ENCODE data around the gene HESX1.

Gene HESX1

DNA sequence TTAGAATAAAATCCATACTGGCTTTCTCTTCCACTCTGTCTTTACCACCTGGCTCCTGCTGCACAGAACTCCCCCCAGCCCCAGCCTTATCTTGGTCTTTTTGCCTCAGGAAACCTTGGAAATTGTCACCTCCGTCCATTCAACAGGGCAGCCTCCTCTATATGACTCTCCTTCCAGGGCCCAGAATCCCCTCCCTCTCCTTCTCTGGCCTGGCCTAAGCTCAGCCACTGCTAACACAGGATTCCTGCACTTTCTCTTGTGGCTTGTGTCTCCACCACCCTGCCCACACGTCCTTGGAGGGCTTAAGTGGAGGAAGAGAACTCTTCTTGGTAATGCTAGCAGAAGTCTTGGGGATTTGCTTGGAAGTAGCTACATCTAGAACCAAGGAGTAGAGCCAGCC is 33.1 kb downstream of the HESX1 start:
- DNase-seq, result no peak

DNA sequence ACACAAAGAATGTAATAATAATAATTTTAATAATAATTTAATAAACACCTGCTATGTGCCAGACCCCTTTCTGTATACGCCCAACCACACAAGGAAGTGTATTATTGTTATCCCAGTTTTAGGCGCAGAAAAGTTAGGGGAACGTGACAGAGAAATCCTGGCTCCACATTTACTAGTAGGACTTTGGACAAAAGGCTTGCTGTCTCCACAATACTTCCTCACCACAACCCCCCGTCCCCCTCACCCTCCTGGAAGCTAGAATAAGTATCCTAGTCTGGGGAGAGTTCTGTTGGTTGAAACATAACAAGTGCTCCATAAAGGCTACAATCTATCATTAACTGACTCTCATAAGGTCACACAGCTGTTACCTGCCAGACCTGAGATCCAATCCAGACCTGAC is 34.1 kb downstream of the HESX1 start:
- no peak for DNase-seq

DNA sequence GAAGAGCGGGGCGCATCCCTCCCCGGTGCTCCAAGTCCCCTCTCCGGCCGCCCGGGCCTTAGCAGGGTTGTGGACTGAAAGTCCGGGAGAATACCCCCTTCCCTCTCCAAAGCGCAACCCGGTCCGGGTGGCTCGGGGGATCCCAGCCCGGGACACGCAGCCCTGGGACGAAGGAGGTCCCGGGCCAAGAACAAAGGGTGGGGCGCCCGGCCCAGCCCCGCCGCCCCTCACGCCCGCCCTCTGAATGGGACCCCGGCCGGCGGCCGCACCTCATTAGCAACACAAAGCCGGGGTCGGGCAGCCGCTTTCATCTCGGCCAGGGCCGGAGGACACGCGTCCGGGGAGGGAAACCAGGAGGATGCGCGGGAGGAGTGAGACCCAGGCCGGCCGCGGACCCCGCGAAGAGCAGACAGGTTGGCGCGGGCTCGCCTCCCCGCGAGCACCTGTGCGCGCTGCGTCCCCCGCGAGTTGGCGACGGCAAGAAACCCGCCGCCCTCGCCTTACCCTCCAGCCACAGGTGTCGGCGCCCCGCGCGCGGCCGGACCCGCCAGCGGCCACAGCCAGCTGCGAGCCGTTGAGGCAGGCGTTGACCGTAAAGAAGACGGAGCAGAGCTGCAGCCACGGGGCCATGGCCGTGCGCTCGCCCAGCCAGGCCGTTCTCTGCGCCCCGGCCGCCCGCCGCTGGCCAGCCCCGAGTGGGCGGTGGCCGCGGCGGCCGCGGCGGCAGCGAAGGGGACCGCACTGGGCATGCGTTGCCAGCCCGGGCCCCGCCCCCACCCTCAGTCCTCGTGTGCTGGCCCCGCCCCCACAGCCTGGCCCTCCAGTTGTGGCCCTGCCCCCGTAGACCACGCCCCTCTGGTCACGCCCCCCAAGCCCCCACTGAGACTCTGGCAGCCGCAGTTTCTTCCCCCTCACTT is 34.9 kb downstream of the HESX1 start, which contains the start of gene IL17RD:
Gene IL17RD (minus strand): TSS at position 697 of the 917 bp plus-strand sequence. CDS start 67 bp downstream, at position 630.
- DNase-seq, result peak; percentile 80

DNA sequence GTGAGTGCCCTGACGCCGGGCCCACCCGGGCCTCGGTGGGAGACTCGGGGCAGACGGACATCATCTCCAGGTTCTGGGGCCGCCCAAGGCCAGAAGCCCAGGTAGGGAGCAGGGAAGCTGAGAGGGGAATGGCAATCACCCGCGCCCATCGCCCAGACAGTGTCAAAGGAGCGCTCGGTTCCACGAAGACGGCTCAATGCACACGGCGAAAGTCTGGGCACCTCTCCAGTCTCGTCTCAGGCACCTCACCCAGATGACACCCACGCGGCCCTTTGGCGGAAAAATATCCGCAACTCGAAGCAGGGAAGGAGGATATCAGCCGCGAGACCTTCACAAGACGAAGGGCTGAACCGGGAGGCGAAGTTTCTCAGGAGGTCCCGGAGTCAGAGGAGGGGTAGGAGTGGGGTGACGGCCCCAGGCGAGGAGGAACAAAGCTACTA is 35.5 kb downstream of the HESX1 start:
- DNase-seq, result peak; percentile 24

DNA sequence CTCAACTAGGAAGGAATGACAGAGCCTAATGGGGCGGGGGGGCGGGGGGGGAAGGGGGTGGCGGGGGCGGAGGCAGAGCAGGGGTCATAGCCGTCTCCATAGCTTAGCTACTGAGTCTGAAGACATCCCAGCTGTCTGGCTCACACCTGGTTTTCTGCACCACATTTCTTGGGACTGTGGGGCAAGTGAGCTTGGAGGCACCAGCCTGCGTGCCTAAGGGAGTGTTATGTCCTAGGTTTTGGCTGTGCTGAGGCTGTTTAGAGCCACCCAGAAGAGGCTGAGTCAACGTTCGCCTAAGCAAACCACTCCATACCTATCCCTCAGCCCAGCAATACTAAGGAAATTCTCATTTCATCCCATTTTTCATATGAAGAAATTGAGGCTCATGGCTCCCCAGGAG is 36.0 kb downstream of the HESX1 start:
- no peak for DNase-seq

GRCh38 chr3:57161915-57162314 is 37.9 kb downstream of the HESX1 start:
- no peak for DNase-seq

GRCh38 chr3:57160765-57161538 is 38.8 kb downstream of the HESX1 start:
- peak; percentile 61 for DNase-seq

DNA sequence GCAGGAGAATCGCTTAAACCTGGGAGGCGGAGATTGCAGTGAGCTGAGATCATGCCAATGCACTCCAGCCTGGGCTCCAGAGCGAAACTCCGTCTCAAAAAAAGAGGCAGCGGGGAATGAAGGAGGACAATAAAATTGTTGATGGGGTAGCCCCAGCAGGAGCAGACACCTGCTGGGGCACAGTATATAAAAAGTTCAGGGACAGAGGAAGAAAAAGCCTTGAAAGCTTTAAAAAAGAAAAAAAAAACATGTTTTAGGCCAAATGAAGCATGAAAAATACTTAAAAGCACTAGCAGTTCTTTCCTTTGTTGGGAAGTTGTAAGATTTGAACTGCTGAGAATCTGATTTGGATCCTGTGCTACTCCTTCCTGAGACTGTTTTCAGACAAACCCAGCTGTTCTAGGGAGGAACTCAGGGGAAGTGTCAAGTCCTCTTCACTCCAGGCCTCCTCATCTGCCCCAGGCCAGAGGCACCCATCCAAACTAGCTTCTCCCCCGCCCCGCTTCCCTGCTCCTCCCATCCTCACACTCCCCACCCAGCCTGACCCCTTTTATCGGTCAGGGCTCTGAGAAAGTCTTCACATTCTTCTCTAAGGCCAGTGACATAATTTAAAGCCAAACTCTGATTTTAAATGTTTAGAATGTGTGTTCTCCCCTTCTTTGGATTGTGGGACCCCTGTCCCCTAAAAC is 39.6 kb downstream of the HESX1 start:
- DNase-seq, result no peak

- DNase-seq, result no peak
Observed at GRCh38 chr3:57158813-57159738, 40.7 kb downstream of the HESX1 start.

- peak; percentile 21 for DNase-seq
Observed at GRCh38 chr3:57158325-57158724, 41.5 kb downstream of the HESX1 start.

- DNase-seq, result peak; percentile 20
Observed at GRCh38 chr3:57157545-57157944, 42.2 kb downstream of the HESX1 start.

DNA sequence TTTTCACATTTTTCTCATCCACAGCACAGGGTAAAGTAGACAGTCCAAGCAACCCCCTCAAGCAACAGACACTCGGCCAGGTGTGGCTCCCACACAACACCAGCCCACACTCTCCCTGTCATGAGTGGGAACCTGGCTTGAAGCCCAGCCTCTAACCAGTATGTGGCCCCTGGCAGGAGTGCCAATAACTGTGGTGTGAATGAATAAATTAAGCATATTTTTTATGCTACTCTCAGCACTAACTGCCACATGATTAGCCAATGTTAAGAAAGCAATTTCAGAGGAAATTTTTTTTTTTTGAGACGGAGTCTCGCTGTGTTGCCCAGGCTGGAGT is 44.5 kb downstream of the HESX1 start:
- DNase-seq, result no peak

DNA sequence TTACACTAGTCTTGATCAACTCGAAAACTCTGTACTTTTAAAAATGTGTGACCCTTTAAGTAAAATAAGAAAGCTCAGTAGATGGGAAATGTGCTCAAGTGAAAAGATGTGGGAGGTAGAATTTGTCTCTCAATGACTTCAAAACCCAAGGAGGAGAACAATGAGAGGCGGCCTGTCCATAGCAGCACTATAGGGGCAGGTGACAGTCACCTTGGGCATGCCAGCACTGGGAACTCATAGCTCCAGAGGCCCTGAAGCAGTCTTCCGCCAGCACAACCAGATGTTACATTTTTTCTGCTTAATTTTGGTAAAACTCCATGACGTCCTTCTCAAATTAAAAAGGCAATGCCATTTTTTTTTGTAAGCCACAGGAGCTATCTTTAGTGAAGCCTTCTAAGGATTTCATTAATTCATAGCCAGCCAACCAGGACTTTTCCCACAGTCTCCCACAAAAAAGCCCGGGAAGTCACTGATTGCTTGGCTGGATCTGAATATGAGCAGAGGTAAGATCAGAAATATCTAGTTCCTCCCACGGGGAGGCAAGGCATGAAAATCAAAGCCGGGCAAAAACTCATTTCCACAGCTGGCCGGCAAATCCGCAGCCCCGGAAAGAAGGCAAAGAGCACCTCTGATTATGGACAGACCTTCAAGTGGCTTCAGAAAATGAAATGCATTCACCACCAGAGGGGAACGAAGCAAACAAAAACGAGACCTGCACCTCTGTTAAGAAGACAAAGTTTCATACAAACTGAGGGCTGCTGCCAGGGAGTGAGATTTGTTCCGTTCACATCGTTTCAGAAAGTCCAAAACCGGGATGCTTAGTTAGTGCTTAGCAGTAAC is 45.1 kb downstream of the HESX1 start:
- no peak for DNase-seq

DNA sequence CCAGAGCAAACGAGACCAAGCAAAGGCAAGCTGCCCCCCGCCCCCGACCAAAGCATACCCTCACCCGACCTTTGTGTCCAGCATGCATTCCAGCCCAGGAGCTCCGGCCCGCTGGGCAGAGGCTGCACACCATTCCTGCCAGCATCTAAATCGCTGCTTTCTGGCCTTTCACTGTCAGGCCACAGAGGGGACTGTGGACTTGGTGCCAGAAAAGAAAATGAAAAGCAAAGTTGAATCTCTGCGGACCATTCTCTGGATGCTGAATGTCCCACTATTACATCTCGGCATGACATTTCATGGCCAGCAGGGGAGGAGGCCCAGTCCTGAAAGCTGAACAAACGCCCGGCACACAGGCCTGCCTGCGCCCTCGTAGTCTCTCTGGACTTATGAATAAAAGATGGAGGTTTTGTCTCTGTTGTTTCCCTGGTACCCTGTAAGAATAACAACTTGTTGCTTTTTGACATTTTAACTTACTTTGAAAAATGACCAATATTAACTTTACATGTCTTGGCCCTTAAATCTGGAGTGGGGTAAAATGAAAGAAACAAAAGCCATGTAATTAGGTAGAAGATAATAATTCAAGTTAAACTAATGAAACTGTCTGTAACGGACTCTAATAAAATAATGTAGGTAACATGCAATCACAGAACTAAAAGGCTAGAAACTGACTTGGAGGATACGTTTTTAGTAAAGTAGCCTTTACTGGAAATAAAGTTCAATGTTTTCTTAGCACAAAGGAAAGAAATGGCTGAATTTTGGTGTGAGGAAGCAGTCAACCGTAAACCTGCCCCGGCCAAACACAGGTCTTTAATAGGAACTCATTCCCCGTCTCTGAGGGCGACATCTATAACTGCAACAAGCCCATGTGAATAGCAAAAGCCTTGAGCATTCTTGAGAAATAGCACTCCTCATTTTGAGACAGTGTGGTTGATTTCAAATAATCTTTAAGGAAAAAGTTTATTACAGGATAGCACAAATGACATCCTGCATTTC is 47.3 kb downstream of the HESX1 start:
- no peak for DNase-seq

- DNase-seq, result no peak
Observed at GRCh38 chr3:57151749-57152148, 48.0 kb downstream of the HESX1 start.

- peak; percentile 74 for DNase-seq
Observed at GRCh38 chr3:57151021-57151449, 48.7 kb downstream of the HESX1 start.

GRCh38 chr3:57150113-57150581 is 49.6 kb downstream of the HESX1 start:
- DNase-seq, result no peak

All from fibroblast of skin of abdomen (primary cell).